ENCODE results near the gene CNR2.
A peak's percentile ranks its signal among the peaks of the same experiment; 100 is the strongest.
"Not testable (repeated sequence)": the region's sequence is repeated elsewhere in the genome, so short reads cannot be mapped to it uniquely, and the experiment has no call there.

CNR2 gene

DNA sequence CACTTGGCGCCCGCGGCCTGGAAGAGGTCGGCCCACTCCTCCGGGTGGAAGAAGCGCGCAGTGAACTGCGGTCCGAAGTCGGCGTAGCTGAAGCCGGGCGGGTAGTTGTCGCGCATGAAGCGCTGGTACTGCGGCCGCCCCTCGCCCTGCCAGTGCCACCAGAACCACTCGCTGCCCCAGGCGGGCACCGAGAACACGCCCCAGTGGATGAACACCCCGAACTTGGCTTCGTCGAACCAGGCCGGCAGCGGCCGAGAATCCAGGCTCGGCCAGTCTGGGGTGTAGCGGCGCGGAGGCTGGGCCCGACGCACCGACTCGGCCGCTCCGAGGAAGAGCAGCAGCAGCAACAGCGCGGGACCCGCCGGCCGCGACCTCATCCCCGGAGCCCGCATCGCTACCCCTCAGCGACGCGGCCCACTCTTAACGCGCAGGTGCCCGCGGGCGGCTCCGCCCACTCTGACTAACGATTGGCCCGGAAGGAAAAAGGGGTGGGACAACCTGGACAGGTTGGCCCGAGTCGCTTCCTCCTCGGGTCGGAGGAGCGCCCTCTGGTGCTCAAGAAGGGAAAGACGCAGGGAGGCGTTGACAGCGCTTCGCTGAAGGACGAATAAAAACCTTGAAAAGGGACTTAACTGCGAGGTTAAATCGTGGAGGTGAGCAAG lies 45.1 kb downstream of the CNR2 start, which contains the start of gene FUCA1:
FUCA1 (minus strand) TSS at position 396 of the 662 bp plus-strand sequence; CDS start at position 392, 4 bp downstream.
- TF ChIP-seq CTCF (IDR thresholded peaks at IDR 0.05; ENCODE audit: insufficient read depth, low read depth, low read length, missing control alignments) = peak; percentile 92
- DNase-seq (ENCODE audit: low read depth) = peak; percentile 92
- peak within 1 kb of the TSS; percentile 63 for H3K4me3 ChIP-seq (ENCODE audit: low read length)

GRCh38 chr1:23867542-23867894 lies 45.6 kb downstream of the CNR2 start:
- no peak for TF ChIP-seq CTCF (IDR thresholded peaks at IDR 0.05; ENCODE audit: insufficient read depth, low read depth, low read length, missing control alignments)
- peak overlapping the region; percentile 63 for H3K4me3 ChIP-seq (ENCODE audit: low read length)
- DNase-seq (ENCODE audit: low read depth) = no peak

DNA sequence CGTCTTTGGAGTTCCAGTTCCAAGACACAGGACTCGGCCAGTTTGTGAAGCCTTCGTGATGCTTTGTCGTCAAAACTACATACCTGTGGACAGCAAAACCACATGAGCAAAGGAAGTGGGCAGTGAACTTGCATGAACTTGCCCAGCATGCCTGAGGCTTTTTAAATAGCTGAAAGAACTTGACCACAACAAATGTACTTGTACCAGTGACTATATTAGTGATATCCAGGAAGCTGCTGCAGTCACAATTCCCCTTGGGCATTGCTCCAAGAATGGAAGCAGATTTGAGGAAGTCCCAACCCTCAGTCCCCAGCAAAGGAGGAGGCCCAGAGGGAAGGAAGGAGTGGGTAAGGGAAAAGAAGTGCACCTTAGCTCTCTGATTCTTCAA lies 47.6 kb downstream of the CNR2 start:
- no peak for TF ChIP-seq CTCF (IDR thresholded peaks at IDR 0.05; ENCODE audit: insufficient read depth, low read depth, low read length, missing control alignments)
- H3K4me3 ChIP-seq (ENCODE audit: low read length) = no peak overlapping the region
- peak; percentile 88 for DNase-seq (ENCODE audit: low read depth)

- no peak overlapping the region for H3K4me3 ChIP-seq (ENCODE audit: low read length)
- DNase-seq (ENCODE audit: low read depth) = no peak
- TF ChIP-seq CTCF (IDR thresholded peaks at IDR 0.05; ENCODE audit: insufficient read depth, low read depth, low read length, missing control alignments) = no peak
Observed at GRCh38 chr1:23864801-23865542, 48.2 kb downstream of the CNR2 start.

- no peak for DNase-seq (ENCODE audit: low read depth)
- no peak overlapping the region for H3K4me3 ChIP-seq (ENCODE audit: low read length)
- no peak for TF ChIP-seq CTCF (IDR thresholded peaks at IDR 0.05; ENCODE audit: insufficient read depth, low read depth, low read length, missing control alignments)
Observed at GRCh38 chr1:23862640-23863039, 50.5 kb downstream of the CNR2 start.

DNA sequence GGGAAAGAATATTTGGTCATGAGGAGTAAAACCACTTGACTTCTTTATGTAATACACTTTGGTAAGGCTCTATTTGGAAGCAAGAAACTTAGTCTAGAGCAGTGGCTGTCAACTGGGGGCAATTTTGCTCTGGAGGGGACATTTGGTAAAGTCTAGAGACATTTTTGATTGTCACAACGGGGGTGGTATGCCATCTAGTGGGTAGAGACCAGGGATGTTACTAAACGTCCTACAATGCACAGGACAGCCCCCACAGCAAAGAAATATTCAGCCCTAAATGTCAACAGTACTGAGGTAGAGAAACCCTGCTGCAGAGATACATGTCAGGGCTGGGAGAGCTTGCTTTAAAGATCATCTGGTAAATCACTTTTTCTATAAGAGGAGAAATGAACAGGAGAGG lies 58.6 kb downstream of the CNR2 start:
- TF ChIP-seq CTCF (IDR thresholded peaks at IDR 0.05; ENCODE audit: insufficient read depth, low read depth, low read length, missing control alignments) = peak; percentile 17
- no peak for DNase-seq (ENCODE audit: low read depth)
- H3K4me3 ChIP-seq (ENCODE audit: low read length) = no peak overlapping the region

DNA sequence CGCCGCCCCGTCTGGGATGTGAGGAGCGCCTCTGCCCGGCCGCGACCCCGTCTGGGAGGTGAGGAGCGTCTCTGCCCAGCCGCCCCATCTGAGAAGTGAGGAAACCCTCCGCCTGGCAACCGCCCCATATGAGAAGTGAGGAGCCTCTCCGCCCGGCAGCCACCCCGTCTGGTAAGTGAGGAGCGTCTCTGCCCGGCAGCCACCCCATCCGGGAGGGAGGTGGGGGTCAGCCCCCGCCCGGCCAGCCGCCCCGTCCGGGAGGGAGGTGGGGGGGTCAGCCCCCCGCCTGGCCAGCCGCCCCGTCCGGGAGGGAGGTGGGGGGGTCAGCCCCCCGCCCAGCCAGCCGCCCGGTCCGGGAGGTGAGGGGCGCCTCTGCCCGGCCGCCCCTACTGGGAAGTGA lies 60.0 kb downstream of the CNR2 start:
- not testable (repeated sequence) for H3K4me3 ChIP-seq (ENCODE audit: low read length); DNase-seq (ENCODE audit: low read depth)

DNA sequence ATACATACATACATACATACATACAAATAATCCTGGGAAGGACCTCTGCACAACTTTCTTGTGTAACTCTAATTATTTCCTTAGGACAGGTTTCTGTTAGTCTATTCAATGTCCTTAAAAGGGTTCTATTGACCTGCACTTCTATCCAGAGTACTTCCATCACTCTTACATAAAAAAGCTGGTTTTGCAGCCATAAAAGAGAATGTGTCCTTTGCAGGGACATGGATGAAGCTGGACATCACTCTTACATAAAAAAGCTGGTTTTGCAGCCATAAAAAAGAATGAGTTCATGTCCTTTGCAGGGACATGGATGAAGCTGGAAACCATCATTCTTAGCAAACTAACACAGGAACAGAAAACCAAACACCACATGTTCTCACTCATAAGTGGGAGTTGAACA lies 61.8 kb downstream of the CNR2 start:
- not testable (repeated sequence) for DNase-seq (ENCODE audit: low read depth); H3K4me3 ChIP-seq (ENCODE audit: low read length)
